Stimulated activated CD8-positive, alpha-beta memory T cell treated with anti-CD3 and anti-CD28 coated beads, Interleukin-4, amount 100 ng/mL, for 4 hours (primary cell): ENCODE measurements around the gene LGALS1.

Source experiments
- DNase-seq, 2 donors: peaks; one replicate each; pipeline ENCODE4 v3.0.0-alpha.2; 2020; ENCODE audit warnings: low read depth in 2 of 2, low spot score in 1 of 2

Gene LGALS1

GRCh38 chr22:37674951-37675929, at the start of gene LGALS1:
Gene LGALS1, plus strand, starts transcription at chr22:37675636. Its CDS starts 67 bp downstream, at chr22:37675703.
- peak in 1 of 2 donors; percentile 34 for DNase-seq

- no peak for DNase-seq
These were observed 49.7 kb upstream of the LGALS1 start for GRCh38 chr22:37625737-37626136.

- DNase-seq, result no peak
These were observed 49.3 kb upstream of the LGALS1 start for GRCh38 chr22:37626144-37626543.

GRCh38 chr22:37626556-37627075, 48.8 kb upstream of the LGALS1 start:
- DNase-seq, result no peak

- DNase-seq, result no peak
These were observed 48.3 kb upstream of the LGALS1 start for GRCh38 chr22:37627121-37627520.

DNA sequence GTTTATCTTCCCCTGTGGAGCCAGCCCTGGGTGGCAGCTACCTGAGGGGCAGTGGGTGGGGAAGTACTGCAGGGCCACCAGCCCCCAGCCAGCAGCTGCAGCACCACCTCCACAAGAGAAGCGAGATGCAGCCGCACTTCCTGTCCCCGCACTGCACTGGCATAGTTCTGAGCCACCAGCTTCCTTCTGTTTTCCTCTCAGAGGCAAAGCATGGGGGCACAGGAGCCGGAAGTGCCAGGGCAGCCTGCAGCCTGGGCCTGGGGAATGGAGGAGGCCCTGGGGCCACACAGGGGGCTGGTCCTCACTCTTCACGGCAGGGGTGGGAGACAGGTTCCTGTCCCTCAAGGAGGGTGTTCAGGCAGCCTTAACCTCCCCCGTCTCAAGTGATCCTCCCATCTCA, 47.9 kb upstream of the LGALS1 start:
- no peak for DNase-seq

- DNase-seq, result no peak
These were observed 46.6 kb upstream of the LGALS1 start for GRCh38 chr22:37628830-37629229.

- no peak for DNase-seq
These were observed 45.5 kb upstream of the LGALS1 start for GRCh38 chr22:37629928-37630327.

DNA sequence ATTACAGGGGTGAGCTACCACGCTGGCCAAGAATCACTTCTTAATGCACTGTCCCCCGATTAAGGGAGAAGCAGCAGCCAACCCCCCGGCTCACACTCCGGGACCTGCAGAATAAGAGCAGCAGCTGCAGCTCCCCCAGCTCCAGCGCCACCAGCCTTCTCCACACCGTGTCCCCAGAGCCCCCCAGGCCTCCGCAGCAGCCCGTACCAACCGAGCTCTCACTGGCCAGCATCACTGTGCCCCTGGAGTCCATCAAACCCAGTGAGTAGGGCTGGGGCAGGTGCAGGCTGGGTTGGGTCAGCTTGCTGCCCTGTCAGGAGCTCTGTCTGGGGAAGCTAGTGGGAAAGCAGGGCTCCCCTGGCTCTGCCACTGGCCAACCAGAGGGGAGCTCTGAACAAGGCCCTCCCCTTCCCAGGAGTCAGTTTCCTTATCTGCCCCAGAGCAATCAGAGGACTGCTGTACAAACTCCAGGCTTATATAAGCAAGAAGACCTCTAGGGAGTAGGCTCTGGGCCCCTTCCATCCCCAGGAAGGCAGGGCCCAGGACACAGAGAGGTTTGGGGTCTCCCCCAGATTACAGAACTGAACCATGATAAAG, 44.5 kb upstream of the LGALS1 start:
- DNase-seq, result no peak

DNA sequence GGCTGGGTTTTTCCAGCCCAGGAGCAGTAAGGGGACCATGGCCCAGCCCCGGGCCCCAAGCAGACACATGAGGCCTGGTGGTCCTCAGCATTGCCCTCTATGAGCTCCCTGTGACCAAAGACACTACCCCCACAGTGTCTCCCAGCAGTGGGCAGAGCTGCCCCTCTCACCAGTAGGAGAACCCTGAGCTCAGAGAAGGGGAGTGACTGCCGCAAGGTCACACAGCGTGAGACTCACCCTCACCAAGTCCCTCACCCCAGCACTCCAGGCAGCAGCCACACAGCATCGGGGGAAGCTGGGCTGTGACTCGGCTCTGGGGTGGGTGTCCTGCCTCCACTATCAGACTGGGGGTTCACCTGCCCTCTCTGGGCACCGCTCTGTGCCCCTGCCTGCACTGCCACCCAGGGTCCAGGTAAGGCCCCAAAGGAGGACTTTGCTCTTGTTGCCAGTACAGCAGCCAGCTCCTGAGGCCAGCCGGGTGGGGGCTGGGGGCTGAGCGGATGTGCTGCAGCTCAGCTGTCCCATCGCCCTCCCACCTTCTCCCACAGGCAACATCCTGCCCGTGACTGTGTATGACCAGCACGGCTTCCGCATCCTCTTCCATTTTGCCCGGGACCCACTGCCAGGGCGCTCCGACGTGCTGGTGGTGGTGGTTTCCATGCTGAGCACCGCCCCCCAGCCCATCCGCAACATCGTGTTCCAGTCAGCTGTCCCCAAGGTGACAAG, 43.8 kb upstream of the LGALS1 start:
- DNase-seq, result no peak

GRCh38 chr22:37632174-37633088, 43.0 kb upstream of the LGALS1 start:
- no peak for DNase-seq

DNA sequence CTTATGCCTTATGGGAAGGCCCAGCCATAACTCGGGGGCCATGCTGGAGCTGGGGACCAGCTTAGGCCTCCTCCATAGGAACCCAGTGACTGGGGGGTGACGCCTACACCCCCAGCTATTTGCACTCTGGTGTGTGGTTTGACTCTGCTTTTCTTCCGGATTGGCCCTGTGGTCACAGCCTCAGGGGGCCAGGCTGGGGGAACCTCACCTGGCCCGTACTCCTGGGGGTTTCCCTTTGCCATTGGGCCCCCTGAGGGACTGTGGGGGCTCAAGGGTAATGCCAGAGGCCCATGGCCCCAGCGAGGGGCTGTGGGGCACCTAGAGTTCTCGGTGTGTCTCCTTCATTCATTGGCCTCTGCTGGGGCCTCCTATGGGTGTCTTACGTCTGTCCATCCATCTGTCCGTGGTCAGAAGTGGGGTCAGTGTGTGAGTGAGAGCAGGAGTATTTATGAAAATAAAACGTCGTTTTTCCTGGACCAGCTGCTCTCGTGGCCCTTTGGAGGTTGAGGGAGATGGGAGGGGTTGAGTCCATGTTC, 42.3 kb upstream of the LGALS1 start:
- no peak for DNase-seq

DNA sequence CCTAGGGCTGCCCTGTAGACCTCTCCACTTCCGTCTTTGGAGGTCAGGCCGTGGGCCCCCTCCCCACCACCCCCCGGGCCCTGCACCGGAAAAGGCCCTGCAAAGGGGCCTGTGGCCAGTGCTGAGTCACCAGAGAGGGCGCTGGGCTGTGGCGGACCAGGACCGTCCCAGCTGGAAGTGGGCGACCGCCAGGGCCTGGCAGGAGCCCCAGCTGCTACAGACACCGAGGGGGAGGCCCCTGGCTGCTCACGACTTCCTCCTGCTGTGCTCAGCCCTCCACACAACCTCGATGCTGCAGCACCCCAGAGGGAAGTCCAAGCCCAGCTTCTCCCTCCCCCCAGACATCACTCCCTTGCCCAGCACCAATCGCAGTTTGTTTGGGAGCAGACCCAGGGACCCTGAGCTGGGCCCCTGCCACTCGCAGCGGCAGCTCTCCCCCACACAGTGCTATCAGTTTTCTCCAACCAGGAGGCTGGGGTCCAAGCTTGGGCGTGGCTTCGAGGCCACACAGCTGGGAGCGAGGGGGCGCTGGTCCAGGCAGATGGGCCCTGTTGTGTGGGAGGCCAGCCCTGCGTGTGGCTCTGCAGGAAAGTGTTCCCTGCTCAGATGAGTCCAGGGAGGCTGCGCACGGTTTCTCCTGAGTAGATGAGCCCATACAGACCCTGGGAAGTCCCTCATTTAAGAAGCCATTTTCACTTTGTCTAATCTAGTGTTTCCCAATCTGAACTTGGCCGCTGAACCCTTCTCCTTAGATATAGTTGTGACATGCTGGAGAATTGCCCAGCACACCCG, 41.6 kb upstream of the LGALS1 start:
- peak in 1 of 2 donors; percentile 28 for DNase-seq

DNA sequence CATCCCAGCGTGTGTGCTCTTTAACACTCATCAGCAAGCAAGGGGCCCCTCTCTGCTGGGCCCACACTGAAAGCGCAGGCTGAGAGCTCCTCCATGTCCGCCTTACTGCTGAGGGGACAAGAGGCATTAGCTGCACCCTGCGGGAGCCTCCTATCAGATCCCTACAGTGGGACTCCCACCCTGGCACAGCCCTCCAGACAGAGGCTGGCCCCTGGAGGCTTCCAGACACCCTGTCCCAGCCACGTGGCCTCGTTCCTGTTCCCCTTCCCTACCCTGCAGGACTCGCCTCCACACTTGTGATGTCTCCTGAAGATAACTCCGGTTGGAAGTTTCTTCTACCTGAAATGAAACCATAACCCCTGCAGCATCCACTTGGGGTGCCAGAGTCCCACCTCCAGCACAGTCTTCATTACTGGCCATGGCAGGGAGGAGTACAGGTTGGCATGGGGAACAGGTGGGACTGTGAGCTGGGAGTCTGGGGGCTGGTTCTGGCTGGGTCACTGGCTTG, 41.0 kb upstream of the LGALS1 start:
- no peak for DNase-seq

DNA sequence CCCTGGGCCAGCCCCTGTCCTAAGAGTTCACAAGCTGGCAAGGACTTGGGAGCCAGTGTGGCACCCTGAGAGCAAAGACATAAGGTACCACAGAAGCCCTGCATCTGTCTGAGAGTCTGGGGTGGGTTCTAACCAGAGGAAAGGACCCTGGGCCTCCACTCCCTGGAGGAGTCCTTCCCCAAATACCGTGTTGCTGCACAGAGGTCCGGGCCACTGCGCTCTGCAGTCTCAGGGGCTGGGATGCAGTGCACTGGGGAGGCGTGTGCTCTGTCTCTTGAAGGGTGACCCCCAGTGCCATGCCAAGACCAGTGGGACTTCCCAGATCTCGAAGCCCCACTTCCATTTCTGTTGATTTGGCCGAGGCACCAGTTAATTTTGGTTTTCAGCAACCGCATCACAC, 40.3 kb upstream of the LGALS1 start:
- DNase-seq, result no peak

DNA sequence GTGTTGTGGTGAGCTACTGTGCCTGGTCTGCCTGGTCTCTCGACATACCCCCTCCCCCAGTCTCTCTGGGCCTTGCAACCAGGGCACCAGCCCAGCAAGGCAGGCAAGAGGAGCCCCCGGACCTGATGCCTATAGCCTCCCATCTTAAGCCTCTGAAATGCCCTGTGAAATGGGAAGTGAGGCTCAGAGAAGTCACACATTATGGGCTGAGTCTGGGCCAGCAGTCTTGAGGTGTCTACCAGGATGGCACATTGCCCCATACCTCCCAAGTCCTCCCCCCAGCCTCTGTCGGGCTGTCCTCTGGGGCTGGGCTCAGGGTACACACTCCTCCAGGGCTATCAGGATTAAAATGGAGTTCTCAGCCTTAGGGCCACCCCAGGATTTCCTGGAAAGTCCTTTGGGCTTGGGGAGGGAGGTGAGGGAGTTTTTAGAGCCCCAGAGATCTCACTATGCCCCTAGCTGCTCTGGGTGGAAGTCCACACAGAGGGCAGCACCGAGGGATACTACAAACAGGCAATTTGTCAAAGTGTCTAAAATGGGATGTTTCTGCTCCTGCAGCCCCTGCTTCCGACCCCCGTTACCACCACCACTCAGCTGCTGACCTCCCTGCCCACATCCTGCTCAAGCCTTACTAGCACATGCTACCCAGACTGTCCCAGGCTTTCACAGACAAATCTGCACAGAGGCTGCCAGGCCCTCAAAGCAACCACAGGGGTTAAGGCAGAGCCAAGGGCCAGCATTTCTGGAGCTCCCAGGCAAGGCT, 39.1 kb upstream of the LGALS1 start:
- DNase-seq, result no peak

GRCh38 chr22:37636949-37637273, 38.5 kb upstream of the LGALS1 start:
- no peak for DNase-seq

GRCh38 chr22:37638391-37639069, 36.9 kb upstream of the LGALS1 start:
- no peak for DNase-seq
